Measurements from ENCODE around the gene PDCD4.

Gene PDCD4

GRCh38 chr10:110843796-110844616 lies 27.7 kb upstream of the PDCD4 start:
- Histone ChIP-seq H3K36me3 (ENCODE audit: low read depth) (no peaks in the 10 kb centered on the region), H3K4me3 (ENCODE audit: severe bottlenecking) (no peak overlapping the region), H3K27me3 (ENCODE audit: insufficient read depth, poor library complexity, severe bottlenecking) (no peaks in the 10 kb centered on the region), H3K27ac (ENCODE audit: poor library complexity, severe bottlenecking) (no peak overlapping the region), H3K9me3 (ENCODE audit: severe bottlenecking) (no peaks in the 10 kb centered on the region), H3K4me1 (ENCODE audit: insufficient read depth, poor library complexity, severe bottlenecking) (peaks cover 3% of the 10 kb centered on the region)
- ATAC-seq (ENCODE audit: low read depth) (no peak), DNase-seq (ENCODE audit: low spot score) (no peak)
- no peak for TF ChIP-seq CTCF (IDR thresholded peaks at IDR 0.05; ENCODE audit: poor library complexity, severe bottlenecking)

DNA sequence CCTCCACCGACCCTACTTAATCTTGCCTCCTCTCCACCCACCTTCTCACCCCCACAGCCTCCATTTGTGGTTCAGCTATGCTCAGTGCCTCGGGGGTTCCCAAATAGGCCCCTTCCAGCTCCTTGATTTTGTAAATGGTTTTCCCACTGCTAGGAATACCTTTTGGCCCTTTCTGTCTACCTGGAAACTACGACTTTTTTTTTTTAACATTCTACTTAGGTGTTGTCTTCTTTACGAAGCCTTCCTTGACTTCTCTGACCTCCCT lies 27.2 kb upstream of the PDCD4 start:
- Histone ChIP-seq H3K4me3 (ENCODE audit: severe bottlenecking) (no peak overlapping the region), H3K27me3 (ENCODE audit: insufficient read depth, poor library complexity, severe bottlenecking) (no peaks in the 10 kb centered on the region), H3K9me3 (ENCODE audit: severe bottlenecking) (no peaks in the 10 kb centered on the region), H3K36me3 (ENCODE audit: low read depth) (no peaks in the 10 kb centered on the region), H3K4me1 (ENCODE audit: insufficient read depth, poor library complexity, severe bottlenecking) (peaks cover 3% of the 10 kb centered on the region), H3K27ac (ENCODE audit: poor library complexity, severe bottlenecking) (no peak overlapping the region)
- ATAC-seq (ENCODE audit: low read depth) (no peak), DNase-seq (ENCODE audit: low spot score) (no peak)
- no peak for TF ChIP-seq CTCF (IDR thresholded peaks at IDR 0.05; ENCODE audit: poor library complexity, severe bottlenecking)

GRCh38 chr10:110845192-110845755 lies 26.5 kb upstream of the PDCD4 start:
- Histone ChIP-seq H3K4me1 (ENCODE audit: insufficient read depth, poor library complexity, severe bottlenecking) (peaks cover 2% of the 10 kb centered on the region), H3K9me3 (ENCODE audit: severe bottlenecking) (no peaks in the 10 kb centered on the region), H3K27me3 (ENCODE audit: insufficient read depth, poor library complexity, severe bottlenecking) (no peaks in the 10 kb centered on the region), H3K27ac (ENCODE audit: poor library complexity, severe bottlenecking) (no peak overlapping the region), H3K36me3 (ENCODE audit: low read depth) (no peaks in the 10 kb centered on the region), H3K4me3 (ENCODE audit: severe bottlenecking) (no peak overlapping the region)
- DNase-seq (ENCODE audit: low spot score): no peak
- ATAC-seq (ENCODE audit: low read depth): no peak
- TF ChIP-seq CTCF (IDR thresholded peaks at IDR 0.05; ENCODE audit: poor library complexity, severe bottlenecking): no peak

- Histone ChIP-seq H3K9me3 (ENCODE audit: severe bottlenecking) (no peaks in the 10 kb centered on the region), H3K27me3 (ENCODE audit: insufficient read depth, poor library complexity, severe bottlenecking) (no peaks in the 10 kb centered on the region), H3K27ac (ENCODE audit: poor library complexity, severe bottlenecking) (no peak overlapping the region), H3K4me3 (ENCODE audit: severe bottlenecking) (no peak overlapping the region), H3K4me1 (ENCODE audit: insufficient read depth, poor library complexity, severe bottlenecking) (no peaks in the 10 kb centered on the region), H3K36me3 (ENCODE audit: low read depth) (no peaks in the 10 kb centered on the region)
- TF ChIP-seq CTCF (IDR thresholded peaks at IDR 0.05; ENCODE audit: poor library complexity, severe bottlenecking): no peak
- ATAC-seq (ENCODE audit: low read depth): no peak
- DNase-seq (ENCODE audit: low spot score): no peak
These were observed 25.7 kb upstream of the PDCD4 start for GRCh38 chr10:110845756-110846620.

Measured in RWPE2 (cell line).